GM12878 (cell line): ENCODE data around the gene SLC13A2. TPM values are rescaled to one million over a fixed set of nuclear protein-coding genes. Genes with fewer than 3 reads are reported as not detected.
A peak's percentile ranks its signal among the peaks of the same experiment; 100 is the strongest.

ENCODE experiments used
- ATF7 ChIP-seq: fragments of 450-650 bp; IDR thresholded peaks from 2 replicates; pipeline ENCODE4 v1.6.1; 2016; ENCODE audit warnings: low read depth, mild to moderate bottlenecking
- CEBPB ChIP-seq, 2 experiments: fragments of 150-350 bp in 1 of 2; IDR thresholded peaks; 2 replicates each; pipeline ENCODE4 v1.6.1; 2012 to 2014; ENCODE audit warnings: low read depth in 2 of 2, low read length in 2 of 2, borderline replicate concordance in 1 of 2, inconsistent platforms in 1 of 2
- ELK1 ChIP-seq: IDR thresholded peaks from 2 replicates; pipeline ENCODE4 v1.6.1; 2012; ENCODE audit warnings: low read depth, low read length, improper control_type of control experiment
- JUNB ChIP-seq: IDR thresholded peaks from 2 replicates; pipeline ENCODE4 v1.6.1; 2016; ENCODE audit warnings: antibody characterized with exemption, mild to moderate bottlenecking
- MEF2B ChIP-seq: fragments of 450-650 bp; IDR thresholded peaks from 2 replicates; pipeline ENCODE4 v1.6.1; 2018; ENCODE audit warnings: mild to moderate bottlenecking, moderate library complexity; ENCODE audit not compliant: partially characterized antibody, poor library complexity, severe bottlenecking
- MTA2 ChIP-seq: fragments of 450-650 bp; IDR thresholded peaks from 2 replicates; pipeline ENCODE4 v1.6.1; 2016; ENCODE audit warnings: low read depth, mild to moderate bottlenecking, moderate library complexity
- MYB ChIP-seq: fragments of 150-350 bp; IDR thresholded peaks from 2 replicates; pipeline ENCODE4 v1.6.1; 2014; ENCODE audit warnings: mild to moderate bottlenecking, low read depth, low read length, borderline replicate concordance
- PKNOX1 ChIP-seq: fragments of 450-650 bp; IDR thresholded peaks from 2 replicates; pipeline ENCODE4 v1.6.1; 2016; ENCODE audit warnings: mild to moderate bottlenecking
- POLR2A ChIP-seq: IDR thresholded peaks from 2 replicates; pipeline ENCODE4 v1.6.1; 2011; ENCODE audit warnings: low read depth, mild to moderate bottlenecking, low read length
- POLR2AphosphoS5 ChIP-seq: IDR thresholded peaks from 2 replicates; pipeline ENCODE4 v1.6.1; 2011; ENCODE audit warnings: mild to moderate bottlenecking, low read length, inconsistent platforms
- PRDM15 ChIP-seq: fragments of 450-650 bp; formaldehyde crosslinking; IDR thresholded peaks from 2 replicates; pipeline ENCODE4 v1.4.0; 2020; ENCODE audit warnings: mild to moderate bottlenecking, moderate library complexity
- RELB ChIP-seq: fragments of 450-650 bp; IDR thresholded peaks from 2 replicates; pipeline ENCODE4 v1.6.1; 2017; ENCODE audit warnings: low read depth, mild to moderate bottlenecking, moderate library complexity
- RFX5 ChIP-seq: IDR thresholded peaks from 2 replicates; pipeline ENCODE4 v1.6.1; 2011; ENCODE audit warnings: low read depth, low read length, improper control_type of control experiment
- SIN3A ChIP-seq: IDR thresholded peaks from 2 replicates; pipeline ENCODE4 v1.6.1; 2012; ENCODE audit warnings: low read depth, low read length, improper control_type of control experiment
- SPI1 ChIP-seq: IDR thresholded peaks from 2 replicates; pipeline ENCODE4 v1.6.1; 2011; ENCODE audit warnings: low read depth, mild to moderate bottlenecking, low read length, moderate library complexity, borderline replicate concordance; ENCODE audit not compliant: insufficient read depth
- STAT1 ChIP-seq: fragments of 450-650 bp; conservative IDR thresholded peaks from 2 replicates; pipeline ENCODE4 v1.6.1; 2014; ENCODE audit warnings: antibody characterized with exemption, mild to moderate bottlenecking
- STAT3 ChIP-seq: IDR thresholded peaks from 2 replicates; pipeline ENCODE4 v1.6.1; 2011; ENCODE audit warnings: low read depth, low read length, improper control_type of control experiment
- SUZ12 ChIP-seq: fragments of 200-600 bp; sonication (generic); IDR thresholded peaks from one replicate; pipeline ENCODE4 v1.6.1; 2018; ENCODE audit warnings: antibody characterized with exemption, mild to moderate bottlenecking; ENCODE audit not compliant: unreplicated experiment
- TCF7 ChIP-seq: IDR thresholded peaks from 2 replicates; pipeline ENCODE4 v1.6.1; 2014; ENCODE audit warnings: antibody characterized with exemption, borderline replicate concordance
- ZBTB4 ChIP-seq: fragments of 450-650 bp; formaldehyde crosslinking; IDR thresholded peaks from 2 replicates; pipeline ENCODE4 v1.4.0; 2022; ENCODE audit warnings: mild to moderate bottlenecking, moderate library complexity
- polyA plus RNA-seq, 11 experiments: library from polyadenylated mRNA; depleted of rRNA in 4 of 11; unstranded in 6 of 11; stranded (reverse) in 5 of 11; fragments of >200 nt; fragmentation: Nextera tagmentation in 4 of 11; fragmentation: Illumina TruSeq in 1 of 11; extraction: Ambion mirVana in 4 of 11; extraction: Trizol in 1 of 11; gene quantifications; 1 replicate in 1 of 11; 2 replicates in 10 of 11; pipeline versions ENCODE4 v1.2.1 to v1.2.3, GENCODE V29; 2011 to 2016; ENCODE audit warnings: inconsistent platforms in 2 of 11, missing spikeins in 2 of 11, low read depth in 1 of 11
- total RNA-seq, 4 experiments: library from RNA; depleted of rRNA in 3 of 4; stranded (reverse); fragments of >200 nt in 3 of 4; fragmentation: Illumina TruSeq in 1 of 4; extraction: Trizol in 1 of 4; gene quantifications; 2 replicates each; pipeline versions ENCODE4 v1.2.1 to v1.2.3, GENCODE V29; 2013 to 2021

The SLC13A2 gene
- total and polyA plus RNA-seq, 10 of the 15 experiments (the other 5 are each of a cell fraction or from before 2014, with no cell fraction given): 0.03 to 0.13 (median 0.05) TPM; not detected in 6

- TF ChIP-seq SUZ12: no peak
- no peak for TF ChIP-seq ATF7
- TF ChIP-seq PKNOX1: no peak
- no peak for TF ChIP-seq RFX5
- TF ChIP-seq STAT1: no peak
- no peak for TF ChIP-seq SPI1
- TF ChIP-seq MYB: no peak
- no peak for TF ChIP-seq RELB
- no peak for TF ChIP-seq ZBTB4 (CRISPR knock-in tag)
- TF ChIP-seq JUNB: no peak
- TF ChIP-seq ELK1: no peak
- no peak for TF ChIP-seq PRDM15
- no peak for TF ChIP-seq POLR2A
- no peak for TF ChIP-seq TCF7
- TF ChIP-seq POLR2AphosphoS5: no peak
- TF ChIP-seq MTA2: no peak
- TF ChIP-seq STAT3: no peak
- no peak for TF ChIP-seq CEBPB (IDR thresholded peaks at IDR 0.05; ENCODE audit: borderline replicate concordance in 1 of 2, low read depth in 2 of 2, low read length in 2 of 2)
- TF ChIP-seq SIN3A: no peak
- peak; percentile 70 for TF ChIP-seq MEF2B
These were observed 21.2 kb downstream of the SLC13A2 start (continued) for GRCh38 chr17:28494445-28495188.
